HUDEP-2 (cell line): ENCODE results near the gene OR2H2.
A peak's percentile ranks its signal among the peaks of the same experiment; 100 is the strongest.

Experiments used
- DNase-seq, 76 experiments: peaks; one replicate each; lab custom pipeline; 2025; ENCODE audit not compliant: unreplicated experiment in 76 of 76; lab: John Stamatoyannopoulos, UW

The OR2H2 gene

DNA sequence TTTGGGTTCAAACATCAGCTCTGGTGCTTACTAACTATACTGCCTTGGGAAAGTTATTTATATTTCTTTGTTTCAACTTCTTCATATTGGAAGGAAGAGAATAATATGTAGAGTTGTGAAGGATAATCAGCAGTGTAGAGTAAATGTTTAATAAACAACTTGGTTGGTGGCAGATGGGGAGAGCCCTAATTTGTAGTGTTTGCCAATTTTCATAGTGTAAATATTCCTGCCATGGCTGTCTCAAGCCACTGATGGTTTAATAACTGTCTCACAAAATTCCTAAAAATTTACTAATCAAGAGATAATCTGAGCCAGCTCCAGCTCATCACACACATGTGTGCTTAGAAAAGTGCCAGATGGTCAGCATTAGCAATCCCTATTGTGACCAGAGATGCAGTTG is at the start of gene OR2H2:
OR2H2 (plus strand) TSS at position 301 of the 400 bp plus-strand sequence. CDS start 2,824 bp downstream, outside the sequence.
- DNase-seq: no peak

DNA sequence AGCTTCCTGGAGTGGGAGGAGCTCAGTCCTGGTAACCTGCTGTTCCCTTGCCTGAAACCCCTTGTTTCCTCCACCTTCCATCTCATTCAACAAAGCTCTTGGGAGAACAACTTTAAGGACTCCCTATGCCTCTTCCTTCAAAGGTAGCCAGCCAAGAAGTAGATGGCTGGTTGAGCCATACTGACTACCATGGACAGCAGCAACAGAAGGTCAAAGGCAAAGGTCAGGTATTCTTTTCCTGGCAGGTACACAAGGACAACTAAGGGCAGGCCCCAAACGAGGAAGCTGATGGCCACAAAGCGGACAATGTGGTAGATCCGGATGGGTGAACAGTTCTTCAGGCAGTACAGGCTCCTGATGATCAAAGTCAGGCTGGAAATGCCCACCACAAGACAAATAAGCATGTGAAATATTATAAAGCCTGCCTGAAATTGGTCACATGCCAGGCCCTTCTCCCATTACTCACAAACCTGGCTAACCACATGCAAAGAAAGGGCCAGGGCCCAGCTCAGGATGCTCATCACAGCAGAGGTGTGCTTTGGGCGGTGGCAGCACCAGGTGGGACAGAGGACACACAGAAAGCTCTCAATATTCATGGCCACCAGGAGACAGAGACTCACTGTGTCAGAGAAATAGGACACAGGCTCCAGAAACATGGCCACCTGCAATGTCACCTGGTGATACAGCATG is 47.1 kb upstream of the OR2H2 start:
- DNase-seq: no peak

DNA sequence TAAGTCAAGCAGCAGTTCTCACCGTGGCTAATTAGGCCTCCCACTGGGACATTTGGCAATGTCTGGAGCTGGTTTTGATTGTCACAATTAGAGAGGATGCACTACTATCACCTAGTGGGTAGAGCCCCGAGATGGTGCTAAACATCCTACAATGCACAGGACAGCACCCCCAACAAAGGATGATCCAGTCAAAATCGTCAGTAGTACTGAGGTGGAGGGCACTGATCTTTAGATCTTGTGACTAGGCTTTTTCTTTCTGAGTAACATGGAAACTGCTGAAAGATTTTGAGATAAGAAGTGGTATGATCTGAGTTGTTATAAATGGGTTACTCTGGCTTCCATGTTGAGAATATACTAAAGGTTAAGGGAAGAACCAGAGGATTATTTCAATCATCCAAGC is 37.3 kb upstream of the OR2H2 start:
- no peak for DNase-seq

DNA sequence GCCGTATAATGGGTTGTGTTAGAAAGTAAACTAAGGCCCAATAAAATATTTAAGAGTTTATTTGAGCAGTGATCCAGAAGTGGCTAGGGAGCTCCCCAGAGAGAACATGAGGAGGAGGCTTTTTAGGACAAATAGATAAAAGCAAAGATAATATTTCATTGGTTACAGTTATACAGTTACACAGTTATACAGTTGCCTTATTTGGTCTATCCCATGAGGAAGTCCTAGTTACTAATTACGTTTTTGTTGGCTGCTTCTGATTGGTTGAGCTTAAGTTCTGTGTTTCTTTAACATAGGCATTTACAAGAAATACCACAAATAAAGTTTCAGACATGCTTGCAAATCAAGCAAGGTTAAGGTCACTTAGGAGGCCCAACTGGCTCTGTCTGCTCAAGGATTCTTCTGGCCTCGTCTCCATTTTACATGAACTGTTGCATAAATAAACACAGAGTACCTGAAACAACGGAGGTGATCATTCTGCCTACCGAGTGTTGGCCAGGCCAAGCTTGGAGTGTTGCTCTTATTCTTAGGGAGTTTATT is 32.3 kb upstream of the OR2H2 start:
- DNase-seq: peak in 7 of 76 experiments; percentile 6 to 39 (median 13)

DNA sequence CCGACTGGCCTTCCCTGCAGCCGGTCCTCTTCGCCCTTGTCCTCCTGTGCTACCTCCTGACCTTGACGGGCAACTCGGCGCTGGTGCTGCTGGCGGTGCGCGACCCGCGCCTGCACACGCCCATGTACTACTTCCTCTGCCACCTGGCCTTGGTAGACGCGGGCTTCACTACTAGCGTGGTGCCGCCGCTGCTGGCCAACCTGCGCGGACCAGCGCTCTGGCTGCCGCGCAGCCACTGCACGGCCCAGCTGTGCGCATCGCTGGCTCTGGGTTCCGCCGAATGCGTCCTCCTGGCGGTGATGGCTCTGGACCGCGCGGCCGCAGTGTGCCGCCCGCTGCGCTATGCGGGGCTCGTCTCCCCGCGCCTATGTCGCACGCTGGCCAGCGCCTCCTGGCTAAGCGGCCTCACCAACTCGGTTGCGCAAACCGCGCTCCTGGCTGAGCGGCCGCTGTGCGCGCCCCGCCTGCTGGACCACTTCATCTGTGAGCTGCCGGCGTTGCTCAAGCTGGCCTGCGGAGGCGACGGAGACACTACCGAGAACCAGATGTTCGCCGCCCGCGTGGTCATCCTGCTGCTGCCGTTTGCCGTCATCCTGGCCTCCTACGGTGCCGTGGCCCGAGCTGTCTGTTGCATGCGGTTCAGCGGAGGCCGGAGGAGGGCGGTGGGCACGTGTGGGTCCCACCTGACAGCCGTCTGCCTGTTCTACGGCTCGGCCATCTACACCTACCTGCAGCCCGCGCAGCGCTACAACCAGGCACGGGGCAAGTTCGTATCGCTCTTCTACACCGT is 31.5 kb upstream of the OR2H2 start:
- DNase-seq: peak in 3 of 76 experiments; percentile 8 to 13 (median 8)

DNA sequence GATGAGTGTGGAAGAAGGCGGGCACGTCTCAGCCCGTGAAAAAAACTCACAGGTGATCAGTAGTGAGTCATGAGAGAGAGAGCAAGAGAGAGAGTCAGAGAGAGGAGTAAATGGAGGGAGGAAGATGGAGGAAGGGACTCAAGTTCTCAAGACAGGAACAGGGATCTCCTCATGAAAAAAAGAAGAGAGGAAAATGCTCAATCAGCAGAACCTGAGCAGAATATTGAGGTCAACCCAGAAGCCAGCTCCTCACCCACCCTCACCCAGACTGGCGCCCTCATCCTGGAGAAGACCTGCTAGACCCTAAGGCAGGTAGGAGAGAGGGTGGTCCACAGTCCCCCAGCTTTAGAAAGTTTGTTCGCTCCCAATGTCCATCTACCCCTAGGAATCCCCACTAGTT is 30.2 kb upstream of the OR2H2 start:
- no peak for DNase-seq

DNA sequence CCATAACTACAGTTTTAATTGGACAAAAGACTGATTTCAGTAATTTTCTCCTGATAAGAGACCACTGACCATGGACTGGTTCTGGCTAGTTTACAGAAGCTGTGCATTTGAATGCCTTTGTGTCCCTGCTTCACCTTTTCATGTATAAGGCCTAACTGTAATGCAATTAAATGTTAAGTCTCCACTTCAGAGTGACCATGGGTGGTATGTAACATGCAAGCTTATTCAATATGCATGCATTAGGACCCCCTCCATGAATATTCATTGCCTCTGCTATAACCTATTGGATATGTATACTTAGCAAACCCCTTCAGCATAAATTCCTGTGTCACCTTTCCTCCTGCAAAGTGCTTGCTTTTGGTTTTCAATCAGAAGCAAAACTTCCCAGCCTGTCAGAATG is 27.6 kb upstream of the OR2H2 start:
- DNase-seq: no peak

DNA sequence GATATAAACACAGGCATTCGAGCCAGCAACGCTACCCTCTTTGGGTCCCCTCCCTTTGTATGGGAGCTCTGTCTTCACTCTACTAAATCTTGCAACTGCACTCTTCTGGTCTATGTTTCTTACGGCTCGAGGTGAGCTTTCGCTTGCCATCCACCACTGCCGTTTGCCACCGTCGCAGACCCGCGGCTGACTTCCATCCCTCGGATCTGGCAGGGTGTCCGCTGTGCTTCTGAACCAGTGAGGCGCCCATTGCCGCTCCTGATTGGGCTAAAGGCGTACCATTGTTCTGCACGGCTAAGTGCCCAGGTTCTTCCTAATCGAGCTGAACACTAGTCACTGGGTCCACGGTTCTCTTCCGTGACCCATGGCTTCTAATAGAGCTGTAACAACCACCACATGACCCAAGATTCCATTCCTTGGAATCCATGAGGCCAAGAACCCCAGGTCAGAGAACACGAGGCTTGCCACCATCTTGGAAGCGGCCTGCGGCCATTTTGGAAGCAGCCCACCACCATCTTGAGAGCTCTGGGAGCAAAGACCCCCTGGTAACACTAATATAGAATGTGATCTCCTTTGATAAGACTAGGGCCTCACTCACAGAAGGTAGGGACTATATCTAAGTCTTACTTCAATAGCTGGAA is 26.4 kb upstream of the OR2H2 start:
- DNase-seq: no peak

DNA sequence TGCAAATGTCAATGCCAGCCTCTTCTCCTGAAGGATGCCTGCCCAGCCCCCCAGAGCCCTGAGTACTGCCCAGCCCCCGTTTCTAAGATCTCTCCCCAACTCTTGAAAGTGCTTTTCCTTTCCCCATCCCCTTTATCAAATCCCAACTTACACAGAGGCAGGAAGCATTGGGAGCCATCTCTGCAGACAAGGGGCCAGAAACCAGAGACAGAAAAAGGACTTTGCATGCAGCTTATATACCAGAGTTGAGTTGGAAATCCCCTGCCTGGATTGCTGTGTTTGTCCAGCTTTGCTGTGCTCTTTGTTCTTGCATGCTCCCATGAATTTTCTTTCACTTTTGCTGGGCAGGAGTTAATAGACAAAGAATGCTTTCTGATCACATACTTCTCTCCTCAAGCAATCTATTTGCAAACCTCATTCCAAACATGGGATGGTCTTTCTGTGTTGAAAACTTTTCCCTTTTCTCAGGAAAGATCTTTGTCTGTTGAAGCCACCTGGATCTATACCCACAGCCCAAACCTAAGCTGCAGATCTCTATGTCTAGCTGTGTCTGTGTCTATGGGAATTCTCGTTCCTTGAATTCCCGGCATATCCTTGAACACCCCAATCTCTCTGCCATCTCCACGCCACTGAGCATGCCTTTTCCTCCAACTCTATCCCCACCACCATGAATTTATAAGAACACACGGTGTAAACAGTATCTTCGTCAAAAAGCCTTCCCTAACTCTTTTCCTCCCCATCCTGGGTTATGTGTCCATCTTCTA is 25.2 kb upstream of the OR2H2 start, which contains the start of gene UBD:
UBD (minus strand) TSS at position 209 of the 764 bp plus-strand sequence; CDS start at position 178, 31 bp downstream.
- DNase-seq: no peak

DNA sequence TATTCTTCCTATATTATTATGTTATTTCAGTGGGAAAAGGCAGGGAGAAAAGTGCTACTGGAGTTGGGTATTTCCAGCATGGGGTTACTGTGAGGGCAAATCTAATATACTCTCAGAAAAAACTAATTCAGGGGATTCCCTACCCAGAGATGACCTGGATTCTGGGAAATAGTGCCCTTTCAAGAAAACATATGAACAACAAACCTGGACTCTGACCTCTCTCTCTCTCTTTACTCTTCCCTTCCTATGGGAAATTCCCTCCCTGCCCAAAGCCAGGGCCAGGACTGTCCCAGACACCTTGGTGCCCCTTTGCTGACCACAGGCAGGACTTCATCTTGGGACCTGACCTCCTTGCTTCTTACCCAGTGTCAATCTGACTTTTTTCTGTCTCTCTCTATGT is 23.8 kb upstream of the OR2H2 start:
- DNase-seq: no peak

DNA sequence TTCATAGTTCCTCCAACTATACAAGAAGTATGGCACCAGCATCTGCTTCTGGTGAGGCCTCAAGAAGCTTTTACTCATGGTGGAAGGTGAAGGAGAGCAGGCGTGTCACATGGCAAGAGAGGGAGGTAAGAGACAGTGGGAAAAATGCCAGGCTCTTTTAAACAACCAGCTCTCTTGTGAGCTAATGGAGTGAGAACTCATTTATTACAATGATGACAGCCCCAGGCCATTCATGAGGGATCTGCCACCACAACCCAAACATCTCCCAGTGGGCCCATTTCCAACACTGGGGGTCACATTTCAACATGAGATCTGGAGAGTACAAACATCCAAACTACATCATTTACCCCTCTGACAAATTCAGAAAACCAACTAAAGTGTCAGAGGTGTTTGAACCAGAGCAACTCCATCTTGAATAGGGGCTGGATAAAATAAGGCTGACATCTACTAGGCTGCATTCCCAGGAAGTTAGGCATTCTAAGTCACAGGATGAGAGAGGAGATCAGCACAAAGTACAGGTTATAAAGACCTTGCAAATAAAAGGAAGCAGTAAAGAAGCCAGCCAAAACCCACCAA is 23.2 kb upstream of the OR2H2 start:
- no peak for DNase-seq

DNA sequence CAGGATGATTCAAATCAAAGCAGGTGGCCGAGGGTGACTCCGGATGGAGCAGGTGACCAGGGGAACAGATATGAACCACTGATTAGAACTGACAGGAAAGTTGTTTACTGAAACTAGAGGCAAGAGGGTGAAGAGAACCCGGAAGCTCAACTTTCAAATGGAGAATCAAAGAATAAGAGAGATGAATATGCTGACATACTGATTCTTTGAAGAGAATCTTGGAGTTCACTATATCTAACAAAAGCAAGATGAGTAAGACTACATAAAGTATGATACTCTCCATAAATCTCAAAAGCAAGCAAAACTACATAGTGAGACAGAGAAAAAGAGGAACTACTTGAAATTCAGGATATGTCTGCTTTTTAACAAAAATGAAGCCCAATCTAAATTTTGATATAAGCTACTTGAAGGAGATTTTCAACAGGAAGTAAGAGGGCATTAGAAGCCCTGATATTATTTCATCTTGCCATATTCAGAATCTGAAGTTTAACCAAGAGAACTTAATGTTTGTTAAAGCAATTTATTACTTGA is 21.4 kb upstream of the OR2H2 start:
- DNase-seq: no peak

DNA sequence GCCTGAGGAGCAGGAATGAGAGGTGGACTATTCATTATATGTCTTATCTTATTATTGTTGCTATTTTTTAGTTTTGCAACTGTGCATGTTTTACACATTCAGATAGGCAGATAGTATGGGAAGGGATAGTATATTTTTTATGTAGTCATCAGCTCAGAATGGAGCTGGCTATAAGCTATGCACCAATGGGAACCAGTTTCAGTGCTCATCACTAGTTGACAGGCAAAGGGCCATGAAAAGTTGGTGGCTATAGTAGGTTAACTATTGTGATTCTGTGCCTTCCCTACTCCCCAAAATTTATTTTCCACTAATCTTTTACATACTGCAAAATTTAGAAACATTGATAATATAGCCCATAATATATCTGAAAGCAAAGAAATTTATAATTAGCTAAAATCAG is 20.0 kb upstream of the OR2H2 start:
- no peak for DNase-seq

DNA sequence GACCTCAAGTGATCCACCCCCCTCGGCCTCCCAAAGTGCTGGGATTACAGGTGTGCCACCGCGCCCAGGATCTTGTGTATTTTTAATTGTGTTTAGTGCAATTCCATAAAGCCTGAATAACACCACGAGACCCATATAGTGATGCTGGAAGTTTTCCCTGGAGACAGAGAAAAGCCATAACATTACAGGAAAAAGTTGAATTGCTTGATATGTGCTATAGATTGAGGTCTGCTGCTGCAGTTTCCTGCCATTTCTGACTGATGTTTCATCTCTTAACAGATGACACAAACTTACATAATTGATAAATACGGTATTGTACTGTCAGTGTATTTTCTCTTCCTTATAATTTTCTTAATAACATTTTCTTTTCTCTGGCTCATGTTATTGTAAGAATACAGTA is 18.1 kb upstream of the OR2H2 start:
- DNase-seq: no peak

DNA sequence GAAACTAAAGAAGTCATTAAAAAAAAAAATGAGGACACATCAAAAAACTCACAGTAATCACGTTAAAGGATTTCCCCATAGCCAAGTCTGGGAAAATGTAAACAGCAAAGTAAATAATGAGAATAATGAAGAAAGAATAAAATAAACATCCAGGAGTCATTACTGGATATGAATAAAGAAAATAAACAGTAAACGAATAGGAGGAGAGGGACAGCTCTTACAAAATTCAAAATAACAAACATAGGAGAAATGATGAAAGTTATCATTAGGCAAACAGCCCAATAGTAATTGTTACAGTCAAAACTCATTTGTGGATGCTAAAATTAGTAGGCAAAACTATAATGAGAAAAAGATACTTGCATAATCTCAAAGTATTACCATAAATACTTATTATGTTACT is 17.4 kb upstream of the OR2H2 start:
- DNase-seq: no peak

DNA sequence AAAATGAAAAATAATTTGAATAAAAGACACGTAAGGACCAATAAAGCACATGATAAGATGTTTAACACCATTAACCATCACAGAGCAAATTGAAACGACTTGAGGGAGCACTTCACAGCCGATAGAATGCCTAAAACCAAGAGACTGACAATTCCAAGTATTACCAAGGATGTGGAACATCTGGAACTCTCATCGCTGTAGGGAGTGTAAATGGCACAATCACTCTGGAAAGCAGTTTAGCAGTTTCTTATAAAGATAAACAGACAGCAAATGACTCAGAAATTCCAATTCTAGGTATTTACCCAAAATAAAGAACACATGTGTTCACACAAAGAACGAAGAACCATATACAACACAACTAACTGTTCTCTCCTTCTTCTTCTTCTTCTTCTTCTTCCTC is 16.9 kb upstream of the OR2H2 start:
- no peak for DNase-seq

DNA sequence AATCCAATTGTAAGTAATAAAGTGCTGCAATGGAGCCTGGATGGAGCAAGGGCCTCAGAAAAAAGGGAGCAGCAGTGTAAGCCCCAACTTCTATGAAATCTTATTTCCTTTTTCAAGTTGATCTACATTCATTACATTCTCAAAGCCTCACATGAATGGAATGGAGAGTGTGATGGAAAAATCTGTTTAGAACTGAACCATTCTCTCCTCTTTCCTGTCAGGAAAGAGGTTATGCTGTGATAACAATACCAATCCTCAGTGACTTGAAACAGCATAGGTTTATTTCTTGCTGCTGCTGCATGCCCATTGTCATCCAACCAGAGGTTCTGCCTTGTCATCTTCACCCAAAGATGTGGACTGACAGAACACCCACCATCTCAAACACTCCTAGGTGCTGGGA is 8.9 kb upstream of the OR2H2 start:
- no peak for DNase-seq

DNA sequence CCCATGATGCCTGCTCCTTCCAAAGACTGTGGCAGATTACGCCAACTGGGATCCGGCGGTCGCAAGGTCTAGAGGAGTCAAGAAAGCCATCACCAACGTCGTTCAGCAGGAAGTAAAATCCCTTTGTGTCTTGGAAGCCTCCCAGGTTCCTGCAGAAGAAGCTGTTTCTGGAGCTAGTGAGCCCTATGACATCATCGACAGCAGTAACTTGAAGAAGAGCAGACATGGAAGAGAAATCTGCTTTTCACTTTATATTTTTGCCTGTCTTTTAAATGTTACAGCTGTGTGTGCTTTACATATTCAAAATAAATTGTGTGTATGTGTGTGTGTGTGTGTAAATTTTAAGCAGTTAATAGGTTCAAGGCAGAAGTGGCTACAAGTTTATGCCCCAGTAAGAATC is 7.4 kb upstream of the OR2H2 start:
- DNase-seq: no peak

DNA sequence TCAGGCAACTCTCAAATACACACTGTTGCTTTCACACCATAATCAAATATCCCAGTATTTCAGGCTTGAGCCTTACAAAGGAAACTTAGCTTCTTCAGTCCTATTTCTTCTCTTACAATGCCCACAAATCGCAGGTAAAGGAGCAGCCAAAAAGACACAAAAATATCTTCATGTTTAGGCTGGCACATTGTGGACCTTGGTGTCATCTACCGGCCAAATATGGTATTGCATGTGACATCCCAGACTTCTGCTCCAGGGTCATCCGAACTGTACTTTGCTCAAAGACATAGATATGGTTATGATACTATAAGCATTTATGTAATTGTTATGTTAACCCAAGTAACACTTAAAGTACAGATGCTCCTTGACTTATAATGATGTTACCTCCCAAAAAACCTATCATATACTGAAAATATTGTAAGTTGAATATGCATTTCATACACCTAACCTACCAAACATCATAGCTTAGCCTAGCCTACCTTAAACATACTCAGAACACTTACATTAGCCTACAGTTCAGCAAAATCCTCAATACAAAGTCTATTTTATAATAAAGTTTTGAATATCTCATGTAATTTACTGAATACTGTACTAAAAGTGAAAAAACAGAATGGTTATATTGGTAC is 4.6 kb downstream of the OR2H2 start:
- DNase-seq: peak in 39 of 76 experiments; percentile 4 to 74 (median 32)
